Liver (tissue), 9 donors: ENCODE results near the gene SERBP1. TPM values are rescaled to one million over a fixed set of nuclear protein-coding genes. Genes with fewer than 3 reads are reported as not detected.

Source experiments
- DNase-seq: peaks from one replicate; pipeline ENCODE4 v3.0.0-alpha.2; 2017; ENCODE audit warnings: low spot score
- H3K27ac ChIP-seq, 2 donors: one replicate each; pipeline ENCODE4 v1.7.0; 2013; ENCODE audit warnings: inconsistent platforms in 2 of 2, low read length in 2 of 2, control low read depth in 1 of 2, low read depth in 1 of 2, mild to moderate bottlenecking in 1 of 2
- H3K27me3 ChIP-seq, 4 donors: one replicate each; pipeline versions ENCODE4 v1.6.1 to v1.7.0; 2013; ENCODE audit warnings: low read length in 3 of 4, inconsistent platforms in 1 of 4, mild to moderate bottlenecking in 1 of 4, moderate library complexity in 1 of 4; ENCODE audit not compliant: control insufficient read depth in 4 of 4, insufficient read depth in 4 of 4
- H3K36me3 ChIP-seq, 4 donors: one replicate each; pipeline versions ENCODE4 v1.6.1 to v1.7.0; 2013; ENCODE audit warnings: low read length in 3 of 4, mild to moderate bottlenecking in 3 of 4, low read depth in 1 of 4, moderate library complexity in 1 of 4; ENCODE audit not compliant: control insufficient read depth in 4 of 4, insufficient read depth in 3 of 4
- H3K4me1 ChIP-seq, 4 donors: one replicate each; pipeline versions ENCODE4 v1.6.1 to v1.7.0; 2013; ENCODE audit warnings: low read length in 3 of 4, mild to moderate bottlenecking in 3 of 4, moderate library complexity in 1 of 4; ENCODE audit not compliant: control insufficient read depth in 4 of 4, insufficient read depth in 4 of 4
- H3K4me3 ChIP-seq, 3 donors: one replicate each; pipeline versions ENCODE4 v1.6.1 to v1.7.0; 2013; ENCODE audit warnings: low read length in 3 of 3, control low read depth in 1 of 3, low read depth in 1 of 3, mild to moderate bottlenecking in 1 of 3
- H3K9ac ChIP-seq, 2 donors: one replicate each; pipeline ENCODE4 v1.7.0; 2013; ENCODE audit warnings: low read length in 2 of 2, mild to moderate bottlenecking in 2 of 2, moderate library complexity in 2 of 2, control low read depth in 1 of 2, low read depth in 1 of 2
- H3K9me3 ChIP-seq, 4 donors: one replicate each; pipeline versions ENCODE4 v1.6.1 to v1.7.0; 2013; ENCODE audit warnings: low read length in 3 of 4; ENCODE audit not compliant: control insufficient read depth in 4 of 4
- ATF3 ChIP-seq: IDR thresholded peaks from 2 replicates; pipeline ENCODE4 v1.6.1; 2016; ENCODE audit warnings: antibody characterized with exemption
- CTCF ChIP-seq: fragments of 150-350 bp; IDR thresholded peaks from 2 replicates; pipeline ENCODE4 v1.5.1; 2017; ENCODE audit warnings: improper control_type of control experiment, low read depth, low read length; ENCODE audit not compliant: missing input control
- EGR1 ChIP-seq, 2 donors: IDR thresholded peaks; 2 replicates each; pipeline ENCODE4 v1.6.1; 2016 to 2018; ENCODE audit warnings: antibody characterized with exemption in 2 of 2, low read depth in 2 of 2
- FOXA1 ChIP-seq: IDR thresholded peaks from 2 replicates; pipeline ENCODE4 v1.6.1; 2016; ENCODE audit warnings: antibody characterized with exemption
- GABPA ChIP-seq, 2 donors: IDR thresholded peaks in 1 of 2; conservative IDR thresholded peaks in 1 of 2; 2 replicates each; pipeline ENCODE4 v1.6.1; 2016; ENCODE audit warnings: antibody characterized with exemption in 2 of 2, mild to moderate bottlenecking in 1 of 2, moderate library complexity in 1 of 2
- JUND ChIP-seq, 2 donors: IDR thresholded peaks; 2 replicates each; pipeline ENCODE4 v1.6.1; 2016; ENCODE audit warnings: antibody characterized with exemption in 2 of 2
- MAX ChIP-seq: IDR thresholded peaks from 2 replicates; pipeline ENCODE4 v1.6.1; 2016; ENCODE audit warnings: antibody characterized with exemption
- NR2F2 ChIP-seq: IDR thresholded peaks from 2 replicates; pipeline ENCODE4 v1.6.1; 2016; ENCODE audit warnings: antibody characterized with exemption
- RAD21 ChIP-seq, 2 donors: IDR thresholded peaks; 2 replicates each; pipeline ENCODE4 v1.6.1; 2016; ENCODE audit warnings: antibody characterized with exemption in 2 of 2, mild to moderate bottlenecking in 2 of 2
- REST ChIP-seq: IDR thresholded peaks from 2 replicates; pipeline ENCODE4 v1.6.1; 2016; ENCODE audit warnings: antibody characterized with exemption, mild to moderate bottlenecking
- RXRA ChIP-seq, 2 donors: IDR thresholded peaks; 2 replicates each; pipeline ENCODE4 v1.6.1; 2017 to 2018; ENCODE audit warnings: antibody characterized with exemption in 2 of 2, mild to moderate bottlenecking in 1 of 2
- SP1 ChIP-seq: IDR thresholded peaks from 2 replicates; pipeline ENCODE4 v1.6.1; 2018; ENCODE audit warnings: antibody characterized with exemption, mild to moderate bottlenecking
- TAF1 ChIP-seq: conservative IDR thresholded peaks from 2 replicates; pipeline ENCODE4 v1.6.1; 2016; ENCODE audit warnings: antibody characterized with exemption, mild to moderate bottlenecking
- YY1 ChIP-seq: IDR thresholded peaks from 2 replicates; pipeline ENCODE4 v1.6.1; 2016; ENCODE audit warnings: antibody characterized with exemption, mild to moderate bottlenecking
- ZBTB33 ChIP-seq: IDR thresholded peaks from 2 replicates; pipeline ENCODE4 v1.6.1; 2016; ENCODE audit warnings: antibody characterized with exemption
- WGBS: extraction: QIAGEN DNeasy Blood & Tissue Kit; methylation state at CpG from one replicate; pipeline ENCODE4 v1.1.7; 2013; 5-methylcytosine and 5-hydroxymethylcytosine counted together
- polyA plus RNA-seq, 2 donors: library from polyadenylated mRNA; stranded (reverse) in 1 of 2; unstranded in 1 of 2; fragments of 200-250 nt in 1 of 2; fragments of >200 nt in 1 of 2; fragmentation: Nextera tagmentation in 1 of 2; extraction: Ambion mirVana in 1 of 2; gene quantifications; one replicate each; pipeline versions ENCODE4 v1.2.1 to v1.2.3, GENCODE V29; 2013 to 2015
- total RNA-seq, 2 donors: library from RNA; depleted of rRNA; stranded (reverse); fragments of >200 nt; gene quantifications; one replicate each; pipeline ENCODE4 v1.2.3, GENCODE V29; 2014
- donor health status: healthy.
- donor health status: healthy.
- donor health status: healthy.
- donor health status: healthy.
- donor health status: healthy.

Gene SERBP1
- total and polyA plus RNA-seq, 4 donors, result 66.6 to 140 (median 117) TPM

- Histone ChIP-seq H3K9ac (no peak overlapping the region), H3K4me1 (peaks cover 0 to 4% (median 0%) of the 10 kb centered on the region in 4 donors), H3K36me3 (peaks cover 0 to 13% (median 3%) of the 10 kb centered on the region in 4 donors), H3K27me3 (no peaks in the 10 kb centered on the region), H3K4me3 (no peak overlapping the region), H3K9me3 (no peaks in the 10 kb centered on the region), H3K27ac (no peak overlapping the region)
- DNase-seq, result no peak
- no peak for TF ChIP-seq RAD21 (IDR thresholded peaks at IDR 0.05)
- TF ChIP-seq JUND (IDR thresholded peaks at IDR 0.05), result no peak
- TF ChIP-seq ATF3, result no peak
- TF ChIP-seq EGR1 (IDR thresholded peaks at IDR 0.05; ENCODE audit: low read depth in 2 of 2), result no peak
- no peak for TF ChIP-seq CTCF
- no peak for TF ChIP-seq SP1
- no peak for TF ChIP-seq ZBTB33
- TF ChIP-seq YY1, result no peak
- TF ChIP-seq RXRA (IDR thresholded peaks at IDR 0.05), result no peak
- TF ChIP-seq FOXA1, result no peak
- no peak for TF ChIP-seq REST
- no peak for TF ChIP-seq TAF1
- TF ChIP-seq NR2F2, result no peak
- WGBS, result 59% methylated on average over 3 of the region's 3 CpGs
These were observed 53.8 kb downstream of the SERBP1 start for GRCh38 chr1:67376381-67376780.

GRCh38 chr1:67372898-67373297, 57.3 kb downstream of the SERBP1 start:
- TF ChIP-seq RXRA (IDR thresholded peaks at IDR 0.05), result no peak
- TF ChIP-seq YY1, result no peak
- TF ChIP-seq GABPA (IDR thresholded peaks at IDR 0.05 in 1 of 2, conservative IDR thresholded peaks at IDR 0.05 in 1 of 2), result no peak
- TF ChIP-seq MAX, result no peak
- no peak for TF ChIP-seq REST
- DNase-seq, result no peak
- H3K27ac ChIP-seq, result no peak overlapping the region
- peaks cover 0 to 17% (median 3%) of the 10 kb centered on the region in 4 donors for H3K4me1 ChIP-seq
- no peaks in the 10 kb centered on the region for H3K9me3 ChIP-seq
- H3K4me3 ChIP-seq, result no peak overlapping the region
- peaks cover 0 to 5% (median 1%) of the 10 kb centered on the region in 4 donors for H3K36me3 ChIP-seq
- no peaks in the 10 kb centered on the region for H3K27me3 ChIP-seq
- no peak overlapping the region for H3K9ac ChIP-seq
